Naive B cell (primary cell): ENCODE data around the gene NR2F2. TPM values are rescaled to one million over a fixed set of nuclear protein-coding genes. Genes with fewer than 3 reads are reported as not detected.
"Not testable (repeated sequence)": the region's sequence is repeated elsewhere in the genome, so short reads cannot be mapped to it uniquely, and the experiment has no call there.

ENCODE experiments used
- ATAC-seq, 2 donors: fragments of 150-1000 bp; cut with Tn5 transposase; 2 replicates each; pipeline ENCODE4 v1.10.0; 2021; ENCODE audit warnings: low read depth in 2 of 2, mild to moderate bottlenecking in 2 of 2, moderate library complexity in 2 of 2
- DNase-seq: peaks from one replicate; pipeline ENCODE4 v3.0.0; 2022
- H3K27ac Mint-ChIP-seq, 6 donors: one replicate each; pipeline ENCODE4 v1.8.0; 2020 to 2022; ENCODE audit warnings: mild to moderate bottlenecking in 6 of 6, mixed read lengths in 6 of 6, moderate library complexity in 5 of 6, inconsistent platforms in 2 of 6
- H3K27me3 Mint-ChIP-seq, 3 donors: one replicate each; pipeline ENCODE4 v1.8.0; 2021 to 2022; ENCODE audit warnings: mixed read lengths in 3 of 3, mild to moderate bottlenecking in 1 of 3
- H3K36me3 Mint-ChIP-seq, 2 donors: one replicate each; pipeline ENCODE4 v1.8.0; 2020 to 2022; ENCODE audit warnings: mixed read lengths in 2 of 2, inconsistent platforms in 1 of 2, mild to moderate bottlenecking in 1 of 2
- H3K4me1 Mint-ChIP-seq, 3 donors: one replicate each; pipeline ENCODE4 v1.8.0; 2020 to 2022; ENCODE audit warnings: mixed read lengths in 3 of 3, inconsistent platforms in 1 of 3, mild to moderate bottlenecking in 1 of 3, moderate library complexity in 1 of 3
- H3K4me3 Mint-ChIP-seq, 8 donors: one replicate each; pipeline ENCODE4 v1.8.0; 2020 to 2022; ENCODE audit warnings: mild to moderate bottlenecking in 8 of 8, mixed read lengths in 8 of 8, moderate library complexity in 8 of 8, inconsistent platforms in 2 of 8
- H3K9me3 Mint-ChIP-seq, 7 donors: one replicate each; pipeline ENCODE4 v1.8.0; 2020 to 2022; ENCODE audit warnings: mixed read lengths in 7 of 7, mild to moderate bottlenecking in 5 of 7, inconsistent platforms in 2 of 7, moderate library complexity in 1 of 7
- polyA plus RNA-seq, 6 donors: library from polyadenylated mRNA; unstranded; fragments of 300-500 nt; fragmentation: Illumina TruSeq; gene quantifications; one replicate each; pipeline ENCODE4 v1.2.3, GENCODE V29; 2021; ENCODE audit warnings: low read depth in 6 of 6

The NR2F2 gene
- polyA plus RNA-seq, 6 donors from 2014 or later: not detected

GRCh38 chr15:96369825-96370621, 39.5 kb downstream of the NR2F2 start:
- ATAC-seq (no peak), DNase-seq (no peak)
- H3K36me3 Mint-ChIP-seq: peaks cover 0 to 8% of the 10 kb centered on the region in 2 donors
- H3K9me3 Mint-ChIP-seq: peaks cover 0 to 30% (median 7%) of the 10 kb centered on the region in 7 donors
- peaks cover 42 to 73% (median 46%) of the 10 kb centered on the region in 3 donors for H3K27me3 Mint-ChIP-seq
- H3K4me1 Mint-ChIP-seq: no peaks in the 10 kb centered on the region
- H3K4me3 Mint-ChIP-seq: no peak overlapping the region
- H3K27ac Mint-ChIP-seq: no peak overlapping the region

GRCh38 chr15:96372554-96372953, 42.1 kb downstream of the NR2F2 start:
- Mint-ChIP-seq H3K36me3 (peaks cover 0 to 2% of the 10 kb centered on the region in 2 donors), H3K27ac (no peak overlapping the region), H3K4me3 (no peak overlapping the region), H3K4me1 (no peaks in the 10 kb centered on the region), H3K27me3 (peaks cover 28 to 50% (median 40%) of the 10 kb centered on the region in 3 donors), H3K9me3 (peaks cover 0 to 26% (median 7%) of the 10 kb centered on the region in 7 donors)
- DNase-seq (no peak), ATAC-seq (no peak)

GRCh38 chr15:96374499-96374898, 44.0 kb downstream of the NR2F2 start:
- Mint-ChIP-seq H3K36me3 (no peaks in the 10 kb centered on the region), H3K27ac (no peak overlapping the region), H3K4me1 (no peaks in the 10 kb centered on the region)

GRCh38 chr15:96379592-96379991, 49.1 kb downstream of the NR2F2 start:
- H3K27ac Mint-ChIP-seq, ATAC-seq, DNase-seq, H3K4me3 Mint-ChIP-seq, H3K4me1 Mint-ChIP-seq, H3K36me3 Mint-ChIP-seq: not testable (repeated sequence)
- Mint-ChIP-seq H3K27me3 (peaks cover 0 to 13% (median 0%) of the 10 kb centered on the region in 3 donors), H3K9me3 (peaks cover 0 to 21% (median 4%) of the 10 kb centered on the region in 7 donors)

More at GRCh38 chr15:96374499-96374898, 44.0 kb downstream of the NR2F2 start:
- DNase-seq: no peak
- no peak for ATAC-seq
- Mint-ChIP-seq H3K27me3 (peaks cover 10 to 40% (median 31%) of the 10 kb centered on the region in 3 donors), H3K9me3 (peaks cover 0 to 25% (median 6%) of the 10 kb centered on the region in 7 donors), H3K4me3 (no peak overlapping the region)

- Mint-ChIP-seq H3K36me3 (no peaks in the 10 kb centered on the region), H3K27me3 (peaks cover 0 to 13% (median 0%) of the 10 kb centered on the region in 3 donors), H3K4me3 (no peak overlapping the region), H3K27ac (no peak overlapping the region), H3K4me1 (no peaks in the 10 kb centered on the region), H3K9me3 (peaks cover 0 to 30% (median 3%) of the 10 kb centered on the region in 7 donors)
- DNase-seq: no peak
- no peak for ATAC-seq
Observed at GRCh38 chr15:96381463-96381862, 51.0 kb downstream of the NR2F2 start.

- no peaks in the 10 kb centered on the region for H3K36me3 Mint-ChIP-seq
- H3K27ac Mint-ChIP-seq: no peak overlapping the region
- no peaks in the 10 kb centered on the region for H3K4me1 Mint-ChIP-seq
- no peak overlapping the region for H3K4me3 Mint-ChIP-seq
- no peak for DNase-seq
- no peak for ATAC-seq
- peaks cover 0 to 29% (median 3%) of the 10 kb centered on the region in 7 donors for H3K9me3 Mint-ChIP-seq
- H3K27me3 Mint-ChIP-seq: peaks cover 0 to 6% (median 0%) of the 10 kb centered on the region in 3 donors
Observed at GRCh38 chr15:96385195-96385594, 54.7 kb downstream of the NR2F2 start.

GRCh38 chr15:96388673-96389072, 58.2 kb downstream of the NR2F2 start:
- Mint-ChIP-seq H3K36me3 (no peaks in the 10 kb centered on the region), H3K27me3 (peaks cover 0 to 5% (median 4%) of the 10 kb centered on the region in 3 donors), H3K27ac (no peak overlapping the region), H3K4me1 (no peaks in the 10 kb centered on the region), H3K4me3 (no peak overlapping the region), H3K9me3 (peaks cover 0 to 27% (median 3%) of the 10 kb centered on the region in 7 donors)
- ATAC-seq (no peak), DNase-seq (no peak)
